ENCODE results near the gene RPP21. TPM values are rescaled to one million over a fixed set of nuclear protein-coding genes. Genes with fewer than 3 reads are reported as not detected.

RPP21 gene
- total RNA-seq: 10 to 100 TPM; 34.1 to 38.5 TPM
- 4.2 to 8.5 reads per million in 2 donors for total RNA-seq

DNA sequence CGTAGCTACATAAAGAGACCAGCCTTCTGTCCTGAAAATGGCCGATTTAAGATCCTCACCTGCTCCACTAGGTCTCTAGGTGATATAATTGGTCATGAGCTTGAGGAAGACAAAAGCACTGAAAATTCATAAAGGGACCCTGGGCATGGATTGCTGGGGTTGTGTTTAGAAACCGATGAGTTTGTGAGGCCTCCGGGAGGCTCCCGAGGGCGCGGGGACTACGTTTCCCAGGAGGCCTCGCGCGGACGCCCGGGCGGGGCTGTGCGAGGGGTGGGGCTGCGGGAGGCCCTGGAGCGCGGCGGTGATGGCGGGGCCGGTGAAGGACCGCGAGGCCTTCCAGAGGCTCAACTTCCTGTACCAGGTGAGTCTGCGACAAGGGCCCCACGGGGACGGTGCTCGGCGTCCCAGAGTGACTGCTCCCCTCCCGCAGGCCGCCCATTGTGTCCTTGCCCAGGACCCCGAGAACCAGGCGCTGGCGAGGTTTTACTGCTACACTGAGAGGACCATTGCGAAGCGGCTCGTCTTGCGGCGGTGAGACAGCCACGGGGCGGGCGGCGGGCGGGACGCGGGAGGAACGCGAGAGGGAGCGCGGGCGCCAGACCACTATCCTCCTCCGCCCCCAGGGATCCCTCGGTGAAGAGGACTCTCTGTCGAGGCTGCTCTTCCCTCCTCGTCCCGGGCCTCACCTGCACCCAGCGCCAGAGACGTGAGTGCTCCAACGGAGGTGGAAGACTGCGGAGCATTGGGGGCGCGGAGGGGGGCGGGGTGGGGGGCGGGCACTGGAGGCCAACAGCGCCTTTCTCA, at the start of gene RPP21:
Gene RPP21, plus strand, starts transcription at position 289 of the 804 bp plus-strand sequence. Its CDS starts 16 bp downstream, at position 305.
- no peaks in the 10 kb centered on the region for H3K9me3 ChIP-seq (ENCODE audit: control insufficient read depth, low read length, poor library complexity, severe bottlenecking)
- peak within 1 kb of the TSS; percentile 90 for H3K4me3 Mint-ChIP-seq
- ATAC-seq (peak; percentile 98), DNase-seq (peak; percentile 77 to 83 (median 80))
- H3K27ac Mint-ChIP-seq: peak within 1 kb of the TSS; percentile 84
- peaks cover 20% of the 10 kb centered on the region for H3K4me1 Mint-ChIP-seq
- no peaks in the 10 kb centered on the region for H3K27me3 Mint-ChIP-seq
- H3K36me3 Mint-ChIP-seq (ENCODE audit: low read depth): peaks cover 2% of the 10 kb centered on the region

DNA sequence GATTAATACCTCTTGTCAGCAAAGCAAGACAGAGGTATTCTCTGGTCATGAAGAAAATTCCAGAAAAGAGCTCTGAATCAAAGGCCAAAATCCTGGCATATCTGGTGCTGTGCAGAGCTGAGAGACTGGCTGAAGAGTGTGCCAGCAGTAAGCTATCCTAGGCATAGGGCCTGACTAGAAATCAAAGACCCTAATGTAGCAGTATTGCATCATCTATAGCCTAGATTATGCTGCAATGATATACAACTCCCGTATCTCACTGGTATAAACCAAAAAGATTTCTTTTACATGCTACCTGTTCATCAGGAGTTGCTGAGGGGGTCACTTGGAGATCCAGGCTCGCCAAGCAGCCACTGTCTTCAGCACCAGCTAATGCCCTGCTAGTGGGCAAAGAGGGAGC, 49.1 kb upstream of the RPP21 start:
- Mint-ChIP-seq H3K4me1 (peaks cover 6% of the 10 kb centered on the region), H3K4me3 (no peak overlapping the region), H3K27me3 (no peaks in the 10 kb centered on the region), H3K27ac (no peak overlapping the region), H3K36me3 (ENCODE audit: low read depth) (peaks cover 8% of the 10 kb centered on the region)
- no peak for ATAC-seq
- no peak for DNase-seq
- H3K9me3 ChIP-seq (ENCODE audit: control insufficient read depth, low read length, poor library complexity, severe bottlenecking): no peaks in the 10 kb centered on the region

DNA sequence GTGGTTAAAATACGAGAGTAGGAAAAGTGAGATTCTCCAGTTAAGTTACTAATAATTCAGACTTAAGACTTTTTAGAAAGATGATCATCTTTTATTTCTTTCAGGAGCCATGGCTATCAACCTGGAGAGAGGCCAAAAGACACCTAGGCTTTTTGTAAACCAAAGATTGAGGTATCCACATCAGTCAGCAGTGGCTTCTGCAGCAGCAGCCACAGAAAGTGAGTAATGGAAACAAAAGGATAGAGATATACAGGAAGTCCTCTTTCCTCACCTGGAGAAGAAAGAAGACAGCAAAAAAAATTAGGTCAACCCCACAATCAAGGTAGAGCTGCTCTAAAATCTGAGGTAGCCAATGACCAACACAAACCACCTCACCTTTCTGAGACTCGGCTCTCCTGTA, 41.0 kb upstream of the RPP21 start:
- no peak overlapping the region for H3K4me3 Mint-ChIP-seq
- H3K27me3 Mint-ChIP-seq: no peaks in the 10 kb centered on the region
- no peak overlapping the region for H3K27ac Mint-ChIP-seq
- no peak for DNase-seq
- H3K9me3 ChIP-seq (ENCODE audit: control insufficient read depth, low read length, poor library complexity, severe bottlenecking): no peaks in the 10 kb centered on the region
- peaks cover 6% of the 10 kb centered on the region for H3K36me3 Mint-ChIP-seq (ENCODE audit: low read depth)
- H3K4me1 Mint-ChIP-seq: peaks cover 40% of the 10 kb centered on the region
- ATAC-seq: no peak

DNA sequence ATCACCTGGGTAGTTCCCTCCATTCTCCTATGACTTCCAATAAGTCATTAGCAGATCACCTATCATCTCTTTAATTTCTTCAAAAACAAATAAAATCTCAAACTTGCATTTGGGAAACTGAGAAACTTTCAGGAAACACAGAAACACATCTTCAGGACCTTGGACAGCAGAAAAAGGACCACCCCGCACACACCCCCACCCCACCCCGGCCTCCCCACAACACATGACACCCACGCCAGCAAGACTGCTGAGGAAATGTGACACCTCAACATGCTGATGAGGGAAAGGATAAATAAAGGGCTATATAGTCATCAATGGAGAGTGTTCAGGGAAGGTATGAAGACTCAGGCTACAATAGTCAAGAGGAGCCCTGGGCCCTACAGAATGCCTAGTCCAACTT, 33.9 kb upstream of the RPP21 start:
- peaks cover 15% of the 10 kb centered on the region for H3K36me3 Mint-ChIP-seq (ENCODE audit: low read depth)
- peaks cover 45% of the 10 kb centered on the region for H3K4me1 Mint-ChIP-seq
- H3K9me3 ChIP-seq (ENCODE audit: control insufficient read depth, low read length, poor library complexity, severe bottlenecking): no peaks in the 10 kb centered on the region
- H3K27me3 Mint-ChIP-seq: no peaks in the 10 kb centered on the region
- ATAC-seq (no peak), DNase-seq (no peak)
- H3K27ac Mint-ChIP-seq: no peak overlapping the region
- no peak overlapping the region for H3K4me3 Mint-ChIP-seq

DNA sequence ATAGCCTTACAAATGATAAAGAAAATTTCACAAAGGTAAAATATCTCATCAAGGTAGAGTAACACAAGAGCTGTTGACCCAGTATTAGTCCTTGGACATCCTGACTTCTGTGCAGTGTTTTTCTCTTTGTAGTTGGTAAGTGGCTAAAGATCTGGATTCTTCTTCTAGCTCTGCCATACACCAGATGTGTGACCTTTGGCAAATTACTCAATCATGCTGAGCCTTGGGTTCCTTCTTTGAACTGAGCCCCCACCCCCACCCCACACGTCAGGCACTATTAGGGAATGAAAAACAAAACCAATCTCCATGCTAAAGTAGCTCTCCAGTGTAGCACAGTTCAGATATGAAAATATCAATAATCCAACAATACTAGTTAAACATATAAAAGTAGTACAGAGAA, 33.3 kb upstream of the RPP21 start:
- Mint-ChIP-seq H3K4me1 (peaks cover 39% of the 10 kb centered on the region), H3K27ac (no peak overlapping the region), H3K27me3 (no peaks in the 10 kb centered on the region), H3K36me3 (ENCODE audit: low read depth) (peaks cover 15% of the 10 kb centered on the region), H3K4me3 (no peak overlapping the region)
- ATAC-seq (no peak), DNase-seq (no peak)
- no peaks in the 10 kb centered on the region for H3K9me3 ChIP-seq (ENCODE audit: control insufficient read depth, low read length, poor library complexity, severe bottlenecking)

DNA sequence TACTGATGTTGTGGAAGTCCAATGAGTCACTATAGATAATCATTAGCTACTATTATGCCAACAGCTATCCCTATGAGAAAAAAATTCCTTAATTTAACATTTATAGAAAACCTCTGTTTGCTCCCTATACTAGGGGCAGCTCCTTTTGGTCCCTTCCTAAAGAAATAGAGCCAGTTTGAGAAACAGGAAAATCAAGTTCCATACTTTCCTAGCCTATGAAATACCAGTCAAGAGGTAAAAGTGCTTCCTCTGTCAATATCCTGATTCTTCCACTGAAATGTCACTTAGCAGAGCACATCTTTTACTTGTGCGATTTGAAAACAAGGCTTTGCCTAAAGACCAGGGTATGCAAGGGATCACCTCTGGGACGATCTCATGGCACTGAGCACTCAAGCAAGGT, 32.7 kb upstream of the RPP21 start:
- Mint-ChIP-seq H3K4me3 (no peak overlapping the region), H3K4me1 (peaks cover 37% of the 10 kb centered on the region), H3K27ac (no peak overlapping the region), H3K36me3 (ENCODE audit: low read depth) (peaks cover 15% of the 10 kb centered on the region), H3K27me3 (no peaks in the 10 kb centered on the region)
- no peak for DNase-seq
- no peak for ATAC-seq
- no peaks in the 10 kb centered on the region for H3K9me3 ChIP-seq (ENCODE audit: control insufficient read depth, low read length, poor library complexity, severe bottlenecking)

DNA sequence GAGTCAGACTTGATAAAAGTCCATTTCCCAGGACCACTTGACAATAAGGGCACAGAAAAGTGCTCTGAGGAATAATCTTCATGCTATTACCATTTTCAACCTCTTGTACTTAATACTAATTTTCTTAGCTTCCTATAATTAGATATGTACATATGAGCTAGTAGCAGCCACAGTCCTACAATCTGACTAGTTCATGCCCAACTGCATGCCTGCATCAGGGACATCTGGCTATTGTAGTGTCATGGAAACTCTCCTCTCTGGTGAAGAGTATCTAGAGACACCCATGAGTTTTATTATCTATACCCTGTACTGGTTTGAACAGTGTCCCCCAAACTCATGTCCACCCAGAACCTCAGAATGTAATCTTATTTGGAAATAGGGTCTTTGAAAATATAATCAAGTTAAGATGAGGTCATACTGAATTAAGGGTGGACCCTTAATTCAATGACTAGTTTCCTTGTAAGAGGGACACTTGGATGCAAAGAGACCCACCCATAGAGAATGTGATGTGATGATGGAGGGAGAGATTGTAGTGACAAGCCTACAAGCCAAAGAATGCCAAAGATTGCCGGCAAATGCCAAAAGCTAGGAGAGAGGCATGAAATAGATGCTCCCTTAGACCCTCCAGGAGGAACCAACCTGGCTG, 32.2 kb upstream of the RPP21 start:
- peaks cover 15% of the 10 kb centered on the region for H3K36me3 Mint-ChIP-seq (ENCODE audit: low read depth)
- no peaks in the 10 kb centered on the region for H3K27me3 Mint-ChIP-seq
- DNase-seq (no peak), ATAC-seq (no peak)
- no peak overlapping the region for H3K4me3 Mint-ChIP-seq
- H3K27ac Mint-ChIP-seq: no peak overlapping the region
- H3K4me1 Mint-ChIP-seq: peaks cover 41% of the 10 kb centered on the region
- H3K9me3 ChIP-seq (ENCODE audit: control insufficient read depth, low read length, poor library complexity, severe bottlenecking): no peaks in the 10 kb centered on the region

DNA sequence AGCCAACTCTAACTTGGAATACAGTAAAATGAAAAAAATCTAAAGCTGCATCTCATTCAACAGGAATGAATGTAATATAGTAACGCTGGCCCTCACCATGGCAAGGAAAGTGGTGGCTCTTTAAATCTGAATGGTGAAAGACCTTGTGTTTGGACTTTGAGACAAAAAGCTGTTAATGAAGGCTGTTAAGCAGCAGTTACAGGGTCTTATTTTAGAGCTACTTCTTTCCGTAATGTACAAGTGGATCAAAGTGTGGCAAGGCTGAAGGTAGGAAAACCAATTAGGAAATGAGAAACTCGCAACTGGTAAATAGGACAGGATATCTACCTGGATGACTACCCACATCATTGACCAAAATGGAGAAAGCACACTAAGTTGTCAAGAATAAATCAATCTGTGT, 29.8 kb upstream of the RPP21 start:
- Mint-ChIP-seq H3K27ac (no peak overlapping the region), H3K27me3 (no peaks in the 10 kb centered on the region), H3K4me1 (peaks cover 39% of the 10 kb centered on the region), H3K4me3 (no peak overlapping the region), H3K36me3 (ENCODE audit: low read depth) (peaks cover 10% of the 10 kb centered on the region)
- no peak for ATAC-seq
- DNase-seq: no peak
- H3K9me3 ChIP-seq (ENCODE audit: control insufficient read depth, low read length, poor library complexity, severe bottlenecking): no peaks in the 10 kb centered on the region

DNA sequence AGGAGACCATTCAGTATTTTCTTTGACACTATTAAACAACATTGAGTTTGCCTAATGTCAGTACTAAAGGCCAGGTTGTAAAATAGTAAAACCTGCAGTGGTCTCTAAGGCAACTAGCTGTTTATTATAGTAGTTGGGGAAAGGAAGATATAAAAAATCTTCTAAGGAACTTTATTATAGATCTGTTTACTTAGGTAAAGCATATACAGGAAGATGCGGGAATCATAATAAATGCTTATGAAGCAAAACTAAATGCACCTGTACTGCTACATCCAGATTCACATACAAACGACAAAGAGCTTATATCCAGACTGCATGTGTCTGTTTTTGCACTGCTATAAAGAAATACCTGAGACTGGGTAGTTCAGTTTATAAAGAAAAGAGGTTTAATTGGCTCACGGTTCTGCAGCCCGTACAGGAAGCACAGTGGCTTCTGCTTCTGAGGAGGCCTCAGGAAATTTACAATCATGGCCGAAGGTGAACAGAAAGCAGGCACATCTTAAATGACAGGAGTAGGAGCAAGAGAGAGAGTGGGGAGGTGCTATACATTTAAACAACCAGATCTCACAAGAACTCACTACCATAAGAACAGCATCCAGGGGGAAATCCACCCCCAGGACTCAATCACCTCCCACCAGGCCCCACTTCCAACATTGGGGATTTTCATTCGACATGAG, 26.9 kb upstream of the RPP21 start:
- H3K27me3 Mint-ChIP-seq: no peaks in the 10 kb centered on the region
- H3K4me1 Mint-ChIP-seq: peaks cover 45% of the 10 kb centered on the region
- DNase-seq (no peak), ATAC-seq (peak; percentile 41)
- H3K36me3 Mint-ChIP-seq (ENCODE audit: low read depth): peaks cover 12% of the 10 kb centered on the region
- H3K4me3 Mint-ChIP-seq: peak overlapping the region; percentile 39
- H3K27ac Mint-ChIP-seq: peak overlapping the region; percentile 88
- H3K9me3 ChIP-seq (ENCODE audit: control insufficient read depth, low read length, poor library complexity, severe bottlenecking): no peaks in the 10 kb centered on the region

DNA sequence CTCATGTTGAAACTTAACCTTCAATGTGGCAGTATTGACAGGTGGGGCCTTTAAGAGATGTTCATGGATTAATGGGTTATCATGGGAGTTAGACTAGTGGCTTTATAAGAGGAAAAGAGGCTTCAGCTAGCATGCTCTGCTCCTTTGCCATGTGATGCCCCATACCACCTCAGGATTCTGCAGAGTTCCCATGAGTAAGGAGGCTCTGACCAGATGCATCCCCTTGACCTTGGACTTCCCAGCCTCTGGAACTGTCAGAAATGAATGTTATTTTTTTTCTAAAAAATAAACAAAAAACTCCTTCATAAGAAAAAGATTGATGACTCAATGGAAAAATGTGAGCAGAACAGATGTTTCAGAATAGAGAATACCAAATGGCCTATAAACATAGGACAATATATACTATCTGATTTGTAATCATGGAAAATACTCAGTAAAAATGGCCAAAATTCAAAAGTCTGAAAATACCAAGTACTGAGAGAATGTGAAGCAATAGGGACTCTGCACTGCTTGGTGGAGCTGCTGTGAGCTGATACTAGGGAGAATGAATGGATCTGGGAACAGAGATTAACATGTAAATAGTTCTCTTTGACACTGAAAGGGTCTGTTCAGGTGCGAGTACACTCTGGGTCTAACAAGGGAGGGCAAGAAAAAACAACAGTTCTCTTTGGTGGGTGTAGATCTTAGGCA, 25.7 kb upstream of the RPP21 start:
- no peak overlapping the region for H3K4me3 Mint-ChIP-seq
- H3K4me1 Mint-ChIP-seq: peaks cover 39% of the 10 kb centered on the region
- DNase-seq: no peak
- H3K27ac Mint-ChIP-seq: no peak overlapping the region
- peaks cover 4% of the 10 kb centered on the region for H3K36me3 Mint-ChIP-seq (ENCODE audit: low read depth)
- no peak for ATAC-seq
- H3K9me3 ChIP-seq (ENCODE audit: control insufficient read depth, low read length, poor library complexity, severe bottlenecking): no peaks in the 10 kb centered on the region
- no peaks in the 10 kb centered on the region for H3K27me3 Mint-ChIP-seq

DNA sequence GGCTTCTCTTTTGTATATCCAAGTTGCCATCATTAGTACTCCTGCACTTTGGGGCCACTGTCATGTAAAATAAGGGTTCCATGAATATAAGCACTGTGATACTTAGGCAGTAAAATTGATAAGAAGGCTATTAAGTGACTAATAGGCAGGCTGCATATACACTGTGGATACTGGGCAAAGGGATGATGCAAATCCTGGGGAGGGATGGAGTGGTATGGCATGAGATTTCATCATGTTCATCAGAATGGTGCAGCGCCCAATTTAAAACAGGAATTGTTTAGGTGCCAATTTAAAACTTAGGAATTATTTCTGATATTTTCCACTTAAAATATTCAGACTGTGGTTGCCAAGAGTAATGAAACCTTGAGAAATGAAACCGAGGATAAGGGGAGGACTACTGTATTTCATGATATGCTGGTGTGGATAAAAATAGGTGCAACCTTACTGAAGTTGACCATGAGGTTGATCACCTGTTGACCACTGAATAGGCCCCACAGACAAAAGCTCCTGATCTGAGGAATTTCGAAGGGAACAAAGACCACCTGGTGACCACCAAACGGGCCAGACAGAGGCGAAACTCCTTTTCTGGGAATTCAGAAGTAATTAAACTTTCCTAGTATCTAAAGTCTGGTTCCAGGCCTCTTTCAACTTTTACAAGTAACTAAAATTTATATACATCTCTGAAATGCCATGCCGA, 23.1 kb upstream of the RPP21 start:
- peaks cover 6% of the 10 kb centered on the region for H3K36me3 Mint-ChIP-seq (ENCODE audit: low read depth)
- H3K4me1 Mint-ChIP-seq: peaks cover 54% of the 10 kb centered on the region
- ATAC-seq: no peak
- H3K27me3 Mint-ChIP-seq: no peaks in the 10 kb centered on the region
- H3K27ac Mint-ChIP-seq: no peak overlapping the region
- H3K4me3 Mint-ChIP-seq: peak overlapping the region; percentile 53
- H3K9me3 ChIP-seq (ENCODE audit: control insufficient read depth, low read length, poor library complexity, severe bottlenecking): no peaks in the 10 kb centered on the region
- no peak for DNase-seq

DNA sequence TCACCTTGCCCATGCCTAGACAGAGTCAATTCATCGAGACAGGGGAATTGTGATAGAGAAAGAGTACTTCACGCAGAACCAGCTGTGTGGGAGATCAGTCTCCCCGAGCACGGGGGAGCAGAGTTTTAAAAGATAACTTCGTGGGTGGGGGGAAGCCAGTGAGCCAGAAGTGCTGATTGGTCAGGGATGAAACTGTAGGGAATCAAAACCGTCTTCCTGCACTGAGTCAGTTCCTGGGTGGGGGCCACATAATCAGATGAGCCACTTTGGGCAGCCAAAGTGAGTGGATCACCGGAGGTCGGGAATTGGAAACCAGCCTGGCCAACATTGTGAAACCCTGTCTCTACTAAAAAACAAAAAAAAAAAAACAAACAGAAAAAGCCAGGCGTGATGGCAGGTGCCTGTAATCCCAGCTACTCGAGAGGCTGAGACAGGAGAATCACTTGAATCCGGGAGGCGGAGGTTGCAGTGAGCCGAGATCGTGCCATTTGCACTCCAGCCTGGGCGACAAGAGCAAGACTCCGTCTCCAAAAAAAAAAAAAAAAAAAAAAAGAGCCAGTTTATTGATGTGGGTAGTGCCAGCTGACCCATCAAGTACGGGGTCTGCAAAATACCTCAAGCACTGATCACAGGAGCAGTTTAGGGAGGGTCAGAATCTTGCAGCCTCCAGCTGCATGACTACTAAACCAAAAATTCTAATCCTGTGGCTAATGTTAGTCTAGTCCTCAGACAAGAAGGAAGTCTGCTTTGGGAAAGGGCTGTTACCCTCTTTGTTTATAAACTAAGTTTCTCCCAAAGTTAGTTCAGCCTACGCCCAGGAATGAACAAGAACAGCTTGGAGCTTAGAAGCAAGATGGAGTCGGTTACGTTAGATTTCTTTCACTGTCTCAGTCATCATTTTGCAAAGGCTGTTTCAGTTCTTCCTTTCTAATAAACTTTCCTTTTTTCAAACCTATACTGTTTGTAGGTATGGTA, 22.1 kb upstream of the RPP21 start:
- no peak for DNase-seq
- H3K27ac Mint-ChIP-seq: peak overlapping the region; percentile 29
- H3K36me3 Mint-ChIP-seq (ENCODE audit: low read depth): peaks cover 9% of the 10 kb centered on the region
- no peak for ATAC-seq
- no peaks in the 10 kb centered on the region for H3K9me3 ChIP-seq (ENCODE audit: control insufficient read depth, low read length, poor library complexity, severe bottlenecking)
- peaks cover 56% of the 10 kb centered on the region for H3K4me1 Mint-ChIP-seq
- no peaks in the 10 kb centered on the region for H3K27me3 Mint-ChIP-seq
- H3K4me3 Mint-ChIP-seq: peak overlapping the region; percentile 75
